ENCODE results near the gene ARHGEF12. TPM values are rescaled to one million over a fixed set of nuclear protein-coding genes. Genes with fewer than 3 reads are reported as not detected.

ARHGEF12 gene
- total RNA-seq, 1 experiment from 2014 or later, result 41.0 TPM

DNA sequence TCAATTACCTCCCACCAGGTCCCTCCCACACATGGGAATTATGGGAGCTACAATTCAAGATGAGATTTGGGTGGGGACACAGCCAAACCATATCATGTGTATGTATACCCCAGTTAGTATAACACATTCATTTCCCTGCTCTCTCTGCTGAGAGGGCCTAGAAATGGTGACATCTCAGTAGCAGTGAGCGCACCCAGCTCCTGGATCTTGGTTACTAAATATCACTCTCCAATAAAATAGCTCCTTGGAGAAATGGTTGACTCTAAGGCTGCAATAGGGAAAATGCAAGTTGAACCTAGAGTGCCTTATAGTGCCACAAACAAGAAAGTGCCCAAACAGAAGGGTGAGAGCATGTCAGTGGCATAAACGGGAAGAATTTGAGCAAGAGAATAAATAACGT, 59.6 kb downstream of the ARHGEF12 start:
- H3K9me2 ChIP-seq (replicated peaks; ENCODE audit: low read length), result no peaks in the 10 kb centered on the region
- DNase-seq (no peak), ATAC-seq (no peak)
- peaks cover 76% of the 10 kb centered on the region for H3K79me2 ChIP-seq (ENCODE audit: low read length)
- H3K9me3 ChIP-seq (ENCODE audit: low read length), result no peaks in the 10 kb centered on the region
- H3K36me3 ChIP-seq (ENCODE audit: low read depth, low read length), result no peaks in the 10 kb centered on the region
- ChIA-PET CTCF (interaction anchor here (0.5 to 0.6 kb wide), 2 partner anchors 47 to 158 kb away, joined by 3 to 9 read pairs; no protein-coding TSS in a partner anchor), POLR2A (ENCODE audit: unreplicated experiment) (interaction anchor here (0.5 kb wide), 1 partner anchor 60 kb away, joined by 3 read pairs; no protein-coding TSS in a partner anchor)
- peaks cover 4% of the 10 kb centered on the region; the same call in 1 of the 2 replicates for H4K20me1 ChIP-seq (ENCODE audit: low read length)
- TF ChIP-seq EZH2 (IDR thresholded peaks at IDR 0.05; ENCODE audit: low read length, unreplicated experiment), result no peak
- no peak for TF ChIP-seq EZH2phosphoT487 (IDR thresholded peaks at IDR 0.05; ENCODE audit: borderline replicate concordance, low read length)
- TF ChIP-seq, protein P1, sequence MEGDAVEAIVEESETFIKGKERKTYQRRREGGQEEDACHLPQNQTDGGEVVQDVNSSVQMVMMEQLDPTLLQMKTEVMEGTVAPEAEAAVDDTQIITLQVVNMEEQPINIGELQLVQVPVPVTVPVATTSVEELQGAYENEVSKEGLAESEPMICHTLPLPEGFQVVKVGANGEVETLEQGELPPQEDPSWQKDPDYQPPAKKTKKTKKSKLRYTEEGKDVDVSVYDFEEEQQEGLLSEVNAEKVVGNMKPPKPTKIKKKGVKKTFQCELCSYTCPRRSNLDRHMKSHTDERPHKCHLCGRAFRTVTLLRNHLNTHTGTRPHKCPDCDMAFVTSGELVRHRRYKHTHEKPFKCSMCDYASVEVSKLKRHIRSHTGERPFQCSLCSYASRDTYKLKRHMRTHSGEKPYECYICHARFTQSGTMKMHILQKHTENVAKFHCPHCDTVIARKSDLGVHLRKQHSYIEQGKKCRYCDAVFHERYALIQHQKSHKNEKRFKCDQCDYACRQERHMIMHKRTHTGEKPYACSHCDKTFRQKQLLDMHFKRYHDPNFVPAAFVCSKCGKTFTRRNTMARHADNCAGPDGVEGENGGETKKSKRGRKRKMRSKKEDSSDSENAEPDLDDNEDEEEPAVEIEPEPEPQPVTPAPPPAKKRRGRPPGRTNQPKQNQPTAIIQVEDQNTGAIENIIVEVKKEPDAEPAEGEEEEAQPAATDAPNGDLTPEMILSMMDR (conservative IDR thresholded peaks at IDR 0.05; ENCODE audit: low read depth, low read length), result no peak
- peaks cover 27% of the 10 kb centered on the region for H3K4me1 ChIP-seq (ENCODE audit: insufficient read depth, low read length)
- no peaks in the 10 kb centered on the region for H3K27me3 ChIP-seq (ENCODE audit: low read length)
- no TSS peak for BruUV-seq (replicated peaks)
- no peak overlapping the region for H3K27ac ChIP-seq (ENCODE audit: low read length)
- no peaks in the 10 kb centered on the region for H3F3A ChIP-seq (ENCODE audit: low read length, unreplicated experiment)
- H2AFZ ChIP-seq (ENCODE audit: low read length), result no peak overlapping the region
- H3K4me2 ChIP-seq (ENCODE audit: low read length), result no peak overlapping the region
- H3K9ac ChIP-seq (ENCODE audit: low read length), result no peak overlapping the region
- no peak overlapping the region for H3K4me3 ChIP-seq (ENCODE audit: low read length)
- intact Hi-C loops (cut with micrococcal nuclease), result no loop called here

DNA sequence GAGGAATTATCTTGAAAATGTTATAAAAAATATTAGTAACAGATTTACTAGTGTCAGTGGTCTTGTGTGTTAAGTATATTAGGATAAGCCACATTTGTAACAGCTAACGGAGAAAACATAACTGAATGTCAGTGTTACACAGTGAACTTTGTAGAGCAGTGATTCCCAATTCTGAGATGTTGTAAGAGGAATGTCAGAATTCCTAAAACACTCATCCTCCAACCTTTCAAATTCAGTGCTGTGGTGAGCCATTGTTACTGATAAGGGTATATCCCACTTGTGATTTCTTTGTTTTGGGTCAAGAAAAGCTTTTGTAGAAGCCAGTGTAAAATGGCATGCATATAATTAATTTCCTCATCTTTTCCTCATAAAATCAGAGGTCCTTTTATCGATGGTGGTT, 61.9 kb downstream of the ARHGEF12 start:
- CTCF ChIA-PET, result no interaction called here

DNA sequence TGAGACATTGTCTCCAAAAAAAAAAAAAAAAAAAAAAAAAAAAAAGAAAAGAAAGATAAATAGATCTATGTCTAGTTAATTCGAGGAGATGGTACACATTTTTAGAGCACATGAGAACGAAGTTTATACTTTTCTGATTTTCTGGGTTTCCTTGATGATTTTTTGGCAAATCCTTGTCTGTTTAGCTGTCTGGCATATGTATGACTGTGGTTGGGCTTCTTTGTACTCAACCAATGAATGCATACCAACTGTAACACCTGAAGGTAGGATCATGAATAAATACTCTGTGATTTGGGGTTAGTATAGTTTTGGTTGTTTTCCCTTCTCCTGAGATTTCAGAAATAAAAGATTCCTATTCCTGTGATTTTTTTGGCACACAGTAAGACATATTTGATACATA, 63.1 kb downstream of the ARHGEF12 start:
- Histone ChIP-seq H4K20me1 (ENCODE audit: low read length) (peaks cover 11% of the 10 kb centered on the region), H3K9me2 (replicated peaks; ENCODE audit: low read length) (no peaks in the 10 kb centered on the region), H3K27me3 (ENCODE audit: low read length) (no peaks in the 10 kb centered on the region), H3K36me3 (ENCODE audit: low read depth, low read length) (no peaks in the 10 kb centered on the region), H3K79me2 (ENCODE audit: low read length) (peaks cover 75% of the 10 kb centered on the region), H3K9me3 (ENCODE audit: low read length) (no peaks in the 10 kb centered on the region), H2AFZ (ENCODE audit: low read length) (no peak overlapping the region), H3K27ac (ENCODE audit: low read length) (no peak overlapping the region), H3K9ac (ENCODE audit: low read length) (no peak overlapping the region), H3K4me1 (ENCODE audit: insufficient read depth, low read length) (peaks cover 32% of the 10 kb centered on the region), H3K4me3 (ENCODE audit: low read length) (no peak overlapping the region), H3F3A (ENCODE audit: low read length, unreplicated experiment) (no peaks in the 10 kb centered on the region), H3K4me2 (ENCODE audit: low read length) (peak overlapping the region; percentile 17; the same call in 1 of the 2 replicates)
- no TSS peak for BruUV-seq (replicated peaks)
- ATAC-seq (no peak), DNase-seq (no peak)
- TF ChIP-seq, protein P1 (conservative IDR thresholded peaks at IDR 0.05; ENCODE audit: low read depth, low read length), result no peak
- TF ChIP-seq EZH2phosphoT487 (IDR thresholded peaks at IDR 0.05; ENCODE audit: borderline replicate concordance, low read length), result no peak
- TF ChIP-seq EZH2 (IDR thresholded peaks at IDR 0.05; ENCODE audit: low read length, unreplicated experiment), result no peak
- intact Hi-C loops (cut with micrococcal nuclease), result no loop called here
- CTCF ChIA-PET, result no interaction called here
- POLR2A ChIA-PET (ENCODE audit: unreplicated experiment), result no interaction called here

More for the DNA sequence above, 61.9 kb downstream of the ARHGEF12 start:
- Histone ChIP-seq H3K4me1 (ENCODE audit: insufficient read depth, low read length) (peaks cover 32% of the 10 kb centered on the region), H3K9me2 (replicated peaks; ENCODE audit: low read length) (no peaks in the 10 kb centered on the region), H4K20me1 (ENCODE audit: low read length) (peaks cover 11% of the 10 kb centered on the region), H2AFZ (ENCODE audit: low read length) (no peak overlapping the region), H3F3A (ENCODE audit: low read length, unreplicated experiment) (no peaks in the 10 kb centered on the region), H3K4me2 (ENCODE audit: low read length) (no peak overlapping the region), H3K9me3 (ENCODE audit: low read length) (no peaks in the 10 kb centered on the region), H3K27me3 (ENCODE audit: low read length) (no peaks in the 10 kb centered on the region), H3K27ac (ENCODE audit: low read length) (no peak overlapping the region), H3K9ac (ENCODE audit: low read length) (no peak overlapping the region), H3K36me3 (ENCODE audit: low read depth, low read length) (no peaks in the 10 kb centered on the region), H3K79me2 (ENCODE audit: low read length) (peaks cover 74% of the 10 kb centered on the region), H3K4me3 (ENCODE audit: low read length) (no peak overlapping the region)
- POLR2A ChIA-PET (ENCODE audit: unreplicated experiment), result no interaction called here
- ATAC-seq (no peak), DNase-seq (no peak)
- intact Hi-C loops (cut with micrococcal nuclease), result no loop called here
- TF ChIP-seq EZH2phosphoT487 (IDR thresholded peaks at IDR 0.05; ENCODE audit: borderline replicate concordance, low read length), result no peak
- no peak for TF ChIP-seq EZH2 (IDR thresholded peaks at IDR 0.05; ENCODE audit: low read length, unreplicated experiment)
- TF ChIP-seq, protein P1 (conservative IDR thresholded peaks at IDR 0.05; ENCODE audit: low read depth, low read length), result no peak
- no TSS peak for BruUV-seq (replicated peaks)
